Hindlimb muscle (tissue), 1 donor: ENCODE measurements around the gene NID2. TPM values are rescaled to one million over a fixed set of nuclear protein-coding genes. Genes with fewer than 3 reads are reported as not detected.

ENCODE experiments used
- DNase-seq: peaks from one replicate; pipeline ENCODE4 v3.0.0-alpha.2; 2013
- polyA plus RNA-seq: library from polyadenylated mRNA; unstranded; fragments of 120-200 nt; gene quantifications from one replicate; pipeline ENCODE4 v1.2.1, GENCODE V29; 2013; ENCODE audit not compliant: insufficient read length

NID2 gene
- polyA plus RNA-seq, result 86.3 TPM

GRCh38 chr14:52068615-52069306 lies at the start of gene NID2:
Gene NID2 (minus strand): TSS chr14:52069059. CDS start chr14:52068994, 65 bp downstream.
- DNase-seq, result peak; percentile 94

DNA sequence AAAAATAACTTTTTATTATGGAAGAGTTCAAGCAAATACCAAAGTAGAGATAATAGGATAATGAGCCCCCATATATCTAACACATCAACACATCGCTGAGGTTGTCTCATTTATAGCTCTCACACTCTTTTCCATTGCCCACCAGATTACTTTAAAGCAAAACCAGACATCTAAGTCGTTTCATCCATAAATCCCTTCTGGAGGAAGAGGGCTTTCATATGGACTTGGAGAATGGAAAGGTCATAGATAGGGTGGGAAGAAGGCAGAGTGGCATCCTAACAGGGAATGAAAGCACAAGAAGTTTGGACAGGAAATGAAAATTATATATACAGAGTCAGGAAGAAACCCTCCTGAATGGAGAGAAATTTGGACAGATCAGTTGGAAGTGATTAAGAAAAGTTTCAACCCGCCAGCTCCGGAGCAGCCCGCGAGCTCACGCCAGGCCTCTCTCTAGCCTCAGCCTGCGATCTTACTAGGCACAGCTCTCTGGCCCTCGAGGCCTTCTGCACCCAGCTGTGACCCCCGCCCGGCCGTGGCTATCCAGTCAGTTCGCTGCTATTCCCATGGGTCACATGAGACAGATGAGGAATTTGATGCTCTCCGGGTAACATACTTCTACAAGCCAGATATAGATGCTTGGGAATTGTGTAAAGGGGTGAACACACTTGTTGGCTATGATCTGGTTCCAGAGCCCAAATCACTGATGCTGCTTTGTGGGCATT lies 48.4 kb upstream of the NID2 start:
- DNase-seq, result no peak

GRCh38 chr14:52115286-52115685 lies 46.4 kb upstream of the NID2 start:
- no peak for DNase-seq

DNA sequence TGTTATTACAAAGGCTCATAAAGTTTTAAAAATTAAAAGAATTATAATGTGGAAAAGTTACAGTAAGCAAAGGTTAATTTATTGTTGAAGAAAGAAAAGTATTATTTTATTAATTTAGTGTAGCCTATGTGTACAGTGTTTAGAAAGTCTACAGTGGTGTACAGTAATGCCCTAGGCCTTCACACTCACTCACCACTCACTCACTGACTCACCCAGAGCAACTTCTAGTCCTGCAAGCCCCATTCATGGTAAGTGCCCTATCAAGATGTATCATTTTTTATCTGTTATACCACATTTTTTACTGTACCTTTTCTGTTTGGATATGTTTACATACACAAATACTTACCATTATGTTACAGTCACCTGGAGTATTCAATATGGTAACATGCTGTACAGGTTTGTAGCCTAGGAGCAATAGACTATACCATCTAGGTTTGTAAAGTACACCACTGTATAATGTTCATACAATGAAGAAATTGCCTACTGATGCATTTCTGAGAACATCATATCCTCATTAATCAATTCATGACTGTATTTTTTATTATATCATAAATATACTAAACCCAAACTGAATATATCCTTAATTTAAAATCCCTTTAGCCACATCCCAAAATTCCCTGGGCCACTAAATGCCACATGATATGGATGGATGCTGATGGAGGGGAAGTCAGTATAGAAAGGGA lies 43.6 kb upstream of the NID2 start:
- DNase-seq, result no peak

- DNase-seq, result no peak
Observed at GRCh38 chr14:52111583-52111982, 42.7 kb upstream of the NID2 start.

GRCh38 chr14:52110441-52111086 lies 41.7 kb upstream of the NID2 start:
- no peak for DNase-seq

DNA sequence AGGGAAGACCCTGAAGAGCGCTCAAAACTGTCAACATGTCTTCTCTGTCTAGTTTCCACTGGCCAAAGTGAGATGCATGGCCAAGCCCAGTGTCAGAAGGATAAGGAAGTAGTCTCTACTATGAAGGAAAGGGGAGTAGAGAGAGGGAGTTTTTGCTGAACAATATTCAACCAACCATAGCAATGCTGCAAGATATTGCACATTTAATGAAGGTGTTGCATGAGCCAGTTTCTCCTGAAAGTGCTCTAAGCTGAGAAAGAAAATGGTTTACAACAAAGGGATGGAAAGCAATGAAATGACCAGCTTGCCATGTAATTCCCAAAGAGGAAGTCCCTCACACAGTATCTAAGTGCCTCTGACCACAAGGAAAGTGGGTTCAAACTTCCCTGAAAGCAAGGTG lies 40.0 kb upstream of the NID2 start:
- DNase-seq, result no peak

DNA sequence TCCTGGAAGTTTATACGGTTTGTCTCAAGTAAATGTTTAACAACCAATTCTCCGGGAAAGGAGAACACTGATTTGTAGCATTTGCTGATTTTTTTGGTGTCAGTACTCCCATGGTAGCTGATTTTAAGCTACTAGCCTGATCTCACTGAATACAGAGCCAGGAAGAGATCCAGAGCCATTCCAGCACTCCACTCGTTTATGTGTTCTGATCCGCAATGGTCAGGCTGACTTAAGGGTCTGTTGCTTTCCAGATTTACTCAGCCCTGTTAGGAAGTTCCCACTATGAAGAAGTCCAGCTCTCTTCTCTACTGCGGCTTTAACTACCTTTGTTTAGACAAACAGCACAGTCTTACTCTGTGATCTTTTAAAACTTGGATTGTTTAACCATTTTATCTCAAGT lies 38.0 kb upstream of the NID2 start:
- peak; percentile 66 for DNase-seq

- no peak for DNase-seq
Observed at GRCh38 chr14:52103416-52103815, 34.6 kb upstream of the NID2 start.

- no peak for DNase-seq
Observed at GRCh38 chr14:52095794-52096193, 26.9 kb upstream of the NID2 start.

GRCh38 chr14:52095336-52095735 lies 26.5 kb upstream of the NID2 start:
- DNase-seq, result no peak

- peak; percentile 71 for DNase-seq
Observed at GRCh38 chr14:52094546-52095271, 25.9 kb upstream of the NID2 start.

DNA sequence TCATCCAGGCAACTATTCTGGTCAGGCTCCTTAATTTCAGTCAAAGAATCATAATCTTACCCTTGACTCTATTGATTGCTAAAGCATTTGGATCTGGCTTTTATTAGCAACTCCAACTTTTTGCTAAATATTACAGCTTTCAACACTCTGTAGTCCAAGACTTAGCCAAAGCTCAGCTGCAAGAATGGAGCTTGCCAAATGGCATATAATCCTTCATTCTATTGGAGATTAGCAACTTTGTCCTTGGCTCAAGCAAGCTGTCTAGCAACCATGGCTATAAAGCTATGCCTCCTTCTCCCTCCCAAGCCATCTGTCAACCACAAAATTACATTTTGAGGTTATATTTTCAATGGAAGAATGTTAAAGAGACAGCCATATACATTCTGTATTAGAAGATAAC lies 23.1 kb upstream of the NID2 start:
- DNase-seq, result no peak

GRCh38 chr14:52090936-52091335 lies 22.1 kb upstream of the NID2 start:
- no peak for DNase-seq

- DNase-seq, result no peak
Observed at GRCh38 chr14:52089218-52089617, 20.4 kb upstream of the NID2 start.

- no peak for DNase-seq
Observed at GRCh38 chr14:52086711-52087110, 17.9 kb upstream of the NID2 start.

- no peak for DNase-seq
Observed at GRCh38 chr14:52082903-52083302, 14.0 kb upstream of the NID2 start.

GRCh38 chr14:52081964-52082363 lies 13.1 kb upstream of the NID2 start:
- DNase-seq, result no peak

DNA sequence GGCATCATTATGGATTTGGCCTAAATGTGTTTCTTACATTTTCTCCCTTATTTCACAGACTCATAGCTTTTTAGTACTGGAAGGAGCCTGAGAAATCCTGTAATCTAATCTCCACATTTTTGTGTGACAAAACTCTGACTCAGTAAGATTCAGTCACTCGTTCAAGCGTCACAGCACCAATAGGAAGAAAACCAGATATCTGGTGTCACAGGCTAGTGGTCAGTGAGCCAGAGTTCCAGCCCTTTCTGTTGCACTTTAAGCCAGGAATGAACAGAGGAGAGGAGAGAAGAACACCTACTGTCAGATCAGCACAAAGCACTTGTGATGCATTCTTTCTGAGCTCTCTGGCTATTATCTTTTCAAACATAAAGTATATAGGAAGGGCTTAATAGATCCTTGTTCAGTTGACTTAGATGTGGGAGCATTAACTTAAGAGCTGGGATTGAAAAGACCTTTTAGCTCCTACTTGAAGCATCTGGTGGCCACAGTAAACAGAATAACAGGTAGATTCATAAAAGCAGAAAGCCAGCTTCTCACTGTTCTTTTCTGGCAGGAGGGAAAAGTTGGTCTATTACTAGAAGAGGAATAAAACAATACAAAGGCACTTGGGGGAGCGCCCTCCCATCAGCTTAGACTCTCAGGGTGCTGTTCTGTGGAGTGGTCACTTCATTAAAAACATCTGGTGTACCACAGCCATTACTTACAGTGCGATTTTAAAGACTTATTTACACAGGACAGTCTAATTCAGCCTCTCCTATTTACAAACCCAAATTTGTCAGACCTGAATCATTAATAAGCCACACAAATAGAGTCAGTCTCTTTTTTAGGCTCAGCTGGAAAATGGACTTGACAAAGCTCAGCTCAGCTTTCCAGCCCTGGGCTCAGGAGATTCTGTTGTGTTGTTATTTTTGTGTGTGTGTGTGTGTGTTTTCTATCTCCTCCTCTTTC lies 12.2 kb upstream of the NID2 start:
- no peak for DNase-seq

- DNase-seq, result no peak
Observed at GRCh38 chr14:52080158-52080800, 11.4 kb upstream of the NID2 start.
